ENCODE results near the gene SMU1.

- no peak for TF ChIP-seq CTCF (IDR thresholded peaks at IDR 0.05)
- TF ChIP-seq POLR2A (IDR thresholded peaks at IDR 0.05): no peak
Observed at GRCh38 chr9:33080534-33080933, 4.1 kb upstream of the SMU1 start.

Data from Peyer's patch (tissue), 4 donors.